Fibroblast of skin of abdomen (primary cell): ENCODE measurements around the gene UBAC1. TPM values are rescaled to one million over a fixed set of nuclear protein-coding genes. Genes with fewer than 3 reads are reported as not detected.
A peak's percentile ranks its signal among the peaks of the same experiment; 100 is the strongest.

ENCODE experiments used
- DNase-seq: peaks from one replicate; pipeline ENCODE4 v3.0.0-alpha.2; 2013
- polyA plus RNA-seq, 2 experiments: library from polyadenylated mRNA; unstranded; fragments of 120-200 nt; gene quantifications; one replicate each; pipeline ENCODE4 v1.2.1, GENCODE V29; 2013; ENCODE audit not compliant: insufficient read length in 2 of 2

Gene UBAC1
- 28.6 TPM for polyA plus RNA-seq (2013, experiment 1 of 2; ENCODE audit: insufficient read length)
- 30.6 TPM for polyA plus RNA-seq (2013, experiment 2 of 2; ENCODE audit: insufficient read length)

- peak; percentile 95 for DNase-seq
These were observed at the start of gene UBAC1 for GRCh38 chr9:135961277-135961715. Gene UBAC1, minus strand, starts transcription at chr9:135961373. Its CDS starts 211 bp downstream, at chr9:135961162.

GRCh38 chr9:136010615-136011361 is 49.6 kb upstream of the UBAC1 start:
- DNase-seq, result no peak

- DNase-seq, result no peak
These were observed 49.0 kb upstream of the UBAC1 start for GRCh38 chr9:136010176-136010575.

GRCh38 chr9:136009516-136009915 is 48.3 kb upstream of the UBAC1 start:
- DNase-seq, result no peak

DNA sequence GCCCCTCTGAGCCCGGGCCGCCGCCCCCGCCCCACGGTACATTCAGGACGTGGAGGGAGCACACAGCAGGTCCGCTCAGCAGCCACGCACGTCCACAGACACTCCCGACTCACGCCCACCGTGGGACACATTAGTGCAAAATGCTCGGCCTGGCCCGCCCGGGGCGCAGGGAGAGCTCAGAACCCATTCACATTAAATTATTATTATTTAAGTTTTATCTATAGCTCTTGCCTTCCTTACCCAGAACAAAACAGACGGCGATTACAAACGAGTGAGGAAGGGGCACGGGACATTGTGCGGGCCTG is 47.5 kb upstream of the UBAC1 start:
- DNase-seq, result no peak

DNA sequence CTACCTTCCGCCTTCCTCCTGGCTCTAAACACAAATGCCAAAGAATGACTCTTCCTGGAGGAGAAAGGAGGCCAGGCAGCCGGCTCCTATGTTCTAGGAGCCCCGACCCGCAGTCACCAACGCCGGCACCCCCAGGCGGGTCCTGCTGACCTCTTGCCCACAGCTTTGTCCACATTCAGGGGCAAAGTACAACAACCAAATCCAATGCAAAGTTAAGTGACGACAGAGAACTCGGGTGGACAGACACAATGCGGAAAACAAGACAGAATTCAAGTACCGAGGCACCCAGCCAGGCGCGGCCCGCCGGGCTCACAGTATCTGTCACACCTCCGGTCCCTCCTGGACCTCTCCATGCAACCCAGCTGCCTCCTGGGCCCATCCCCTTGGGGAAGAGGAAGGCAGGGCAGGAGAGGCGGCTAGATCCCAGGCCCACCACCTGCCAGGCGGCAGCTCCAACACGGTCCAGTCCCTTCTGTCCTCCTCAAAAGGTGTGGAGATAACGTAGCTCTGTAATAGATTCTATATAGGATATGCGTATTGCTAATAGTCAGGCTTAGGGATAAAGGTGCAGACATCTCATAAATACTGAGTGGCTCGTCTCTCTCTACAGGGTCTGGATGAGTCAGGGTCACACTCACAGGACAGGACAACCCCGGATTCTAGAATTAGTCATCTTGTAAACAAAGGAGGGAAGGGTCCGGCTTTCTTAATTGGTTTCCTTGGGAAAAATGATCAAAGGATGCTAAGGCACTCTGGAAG is 46.9 kb upstream of the UBAC1 start:
- peak; percentile 44 for DNase-seq

GRCh38 chr9:136007276-136007933 is 46.2 kb upstream of the UBAC1 start:
- DNase-seq, result no peak

GRCh38 chr9:136006169-136006568 is 45.0 kb upstream of the UBAC1 start:
- DNase-seq, result no peak

DNA sequence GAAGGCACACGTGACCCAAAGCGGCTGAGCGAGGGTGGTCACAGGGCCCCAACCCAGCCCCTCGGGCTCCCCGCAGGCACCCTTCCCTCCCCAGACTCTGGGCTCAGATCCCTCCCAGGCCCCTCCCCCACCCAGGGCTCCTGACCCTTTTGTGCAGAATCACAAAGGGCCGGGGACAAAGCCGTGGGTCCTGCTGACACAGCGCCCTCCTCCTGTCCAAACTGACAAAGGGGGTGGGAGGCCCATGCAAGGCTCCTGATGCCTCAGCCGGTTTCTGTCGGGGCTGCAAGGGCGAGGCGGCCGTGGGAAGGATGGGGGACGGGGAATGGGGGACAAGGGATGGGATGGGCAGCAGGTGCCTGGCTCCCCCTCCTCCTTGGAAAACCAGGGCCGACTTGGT is 43.5 kb upstream of the UBAC1 start:
- DNase-seq, result no peak

DNA sequence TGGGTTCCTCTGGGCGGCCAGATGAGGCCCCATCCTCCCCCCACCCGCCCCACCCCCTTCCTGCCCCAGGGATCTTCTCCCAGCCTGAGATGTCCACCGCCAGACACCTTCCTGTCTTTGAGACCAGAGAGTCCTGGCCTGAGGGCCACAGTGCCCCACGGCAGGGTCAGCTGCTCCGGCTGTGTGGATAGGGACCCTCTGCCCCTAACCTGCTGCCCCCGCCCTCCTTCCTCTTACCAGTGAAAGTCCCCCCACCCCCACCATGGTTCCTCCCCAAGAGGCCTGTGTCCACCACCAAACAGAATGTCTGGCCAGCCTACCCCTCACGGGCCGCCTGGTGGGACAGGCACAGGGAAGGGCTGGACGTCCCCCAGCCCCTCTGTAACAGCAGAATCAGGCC is 43.0 kb upstream of the UBAC1 start:
- DNase-seq, result no peak

DNA sequence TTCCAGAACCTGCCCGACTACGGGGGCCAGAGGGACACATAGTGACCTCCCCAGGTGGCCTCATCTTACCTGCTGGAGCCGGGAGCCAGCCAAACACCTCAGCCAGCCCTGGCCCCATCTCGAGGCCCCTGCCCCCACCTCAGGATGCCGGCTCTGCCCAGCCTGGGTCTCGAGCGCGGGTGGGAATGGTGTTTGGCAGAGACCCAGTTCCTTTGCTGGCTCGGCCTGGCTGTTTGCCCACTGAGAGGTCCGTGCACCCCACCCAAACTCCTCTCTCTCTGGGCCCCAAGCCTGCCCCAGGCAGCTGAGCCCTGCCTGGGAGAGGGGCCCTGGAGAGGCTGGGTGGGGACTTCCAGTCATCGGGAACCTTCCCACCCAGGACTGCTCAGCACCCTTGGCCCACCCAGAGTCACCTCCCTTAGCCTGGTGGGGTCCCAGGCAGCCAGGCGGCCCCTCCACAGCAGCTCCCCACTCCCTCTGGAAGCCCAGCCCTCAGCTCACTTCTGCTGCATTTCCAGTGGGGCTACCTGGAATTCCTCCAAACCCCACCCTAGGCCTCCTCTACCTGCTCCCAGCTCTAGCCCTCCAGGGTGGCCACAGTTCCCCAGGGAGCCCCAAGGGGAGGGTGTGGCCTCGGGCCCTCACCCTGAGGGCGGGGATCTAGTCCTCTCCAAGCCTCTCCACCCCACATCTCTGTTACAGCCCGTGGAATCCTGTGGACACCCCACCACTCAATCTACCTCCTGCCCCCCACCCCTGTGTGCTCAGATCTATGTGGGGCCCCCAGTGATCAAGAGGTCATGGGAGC is 42.4 kb upstream of the UBAC1 start:
- DNase-seq, result no peak

DNA sequence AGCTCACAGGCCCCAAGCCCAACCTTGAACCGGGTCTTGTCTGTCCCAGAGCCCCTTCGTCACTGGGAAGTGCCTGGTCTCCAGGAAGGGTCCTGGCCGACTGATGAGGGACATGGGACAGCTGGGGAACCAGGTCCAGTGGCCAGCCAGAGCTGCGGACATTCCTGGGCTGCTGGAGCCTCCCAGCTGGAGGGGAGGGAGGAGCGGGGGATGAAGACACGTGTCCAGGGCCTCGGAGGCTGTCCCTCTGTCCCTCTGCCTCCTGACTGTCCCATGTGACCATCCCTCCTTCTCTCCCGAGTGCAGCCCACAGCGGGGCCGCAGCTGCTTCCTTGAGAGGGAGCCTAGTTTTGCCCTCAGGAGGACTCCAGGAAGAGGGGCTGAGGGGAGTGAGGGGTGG is 41.7 kb upstream of the UBAC1 start:
- DNase-seq, result no peak

GRCh38 chr9:136002215-136002614 is 41.0 kb upstream of the UBAC1 start:
- DNase-seq, result no peak

DNA sequence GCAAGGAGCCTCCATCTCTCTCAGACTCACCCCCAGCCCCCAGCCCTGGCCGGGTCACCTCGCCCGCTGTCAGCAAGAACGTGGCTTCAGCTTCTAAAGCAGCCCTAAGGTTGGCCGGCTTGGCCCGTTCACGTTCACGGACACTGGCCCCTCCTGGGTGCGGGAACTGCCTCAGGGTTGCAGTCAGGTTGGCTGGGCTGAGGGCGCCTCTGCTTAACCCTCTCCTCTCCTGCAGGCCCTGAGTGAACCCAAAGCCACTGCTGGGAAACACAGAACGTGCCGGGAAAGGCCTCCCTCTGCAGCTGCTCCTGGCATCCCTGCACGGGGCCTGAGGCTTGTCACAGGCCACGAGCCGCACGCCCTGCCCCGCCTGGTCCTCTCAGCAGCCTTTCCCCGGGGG is 40.1 kb upstream of the UBAC1 start:
- DNase-seq, result no peak

GRCh38 chr9:135998410-135999071 is 37.4 kb upstream of the UBAC1 start:
- DNase-seq, result no peak

- DNase-seq, result no peak
These were observed 36.8 kb upstream of the UBAC1 start for GRCh38 chr9:135998016-135998380.

DNA sequence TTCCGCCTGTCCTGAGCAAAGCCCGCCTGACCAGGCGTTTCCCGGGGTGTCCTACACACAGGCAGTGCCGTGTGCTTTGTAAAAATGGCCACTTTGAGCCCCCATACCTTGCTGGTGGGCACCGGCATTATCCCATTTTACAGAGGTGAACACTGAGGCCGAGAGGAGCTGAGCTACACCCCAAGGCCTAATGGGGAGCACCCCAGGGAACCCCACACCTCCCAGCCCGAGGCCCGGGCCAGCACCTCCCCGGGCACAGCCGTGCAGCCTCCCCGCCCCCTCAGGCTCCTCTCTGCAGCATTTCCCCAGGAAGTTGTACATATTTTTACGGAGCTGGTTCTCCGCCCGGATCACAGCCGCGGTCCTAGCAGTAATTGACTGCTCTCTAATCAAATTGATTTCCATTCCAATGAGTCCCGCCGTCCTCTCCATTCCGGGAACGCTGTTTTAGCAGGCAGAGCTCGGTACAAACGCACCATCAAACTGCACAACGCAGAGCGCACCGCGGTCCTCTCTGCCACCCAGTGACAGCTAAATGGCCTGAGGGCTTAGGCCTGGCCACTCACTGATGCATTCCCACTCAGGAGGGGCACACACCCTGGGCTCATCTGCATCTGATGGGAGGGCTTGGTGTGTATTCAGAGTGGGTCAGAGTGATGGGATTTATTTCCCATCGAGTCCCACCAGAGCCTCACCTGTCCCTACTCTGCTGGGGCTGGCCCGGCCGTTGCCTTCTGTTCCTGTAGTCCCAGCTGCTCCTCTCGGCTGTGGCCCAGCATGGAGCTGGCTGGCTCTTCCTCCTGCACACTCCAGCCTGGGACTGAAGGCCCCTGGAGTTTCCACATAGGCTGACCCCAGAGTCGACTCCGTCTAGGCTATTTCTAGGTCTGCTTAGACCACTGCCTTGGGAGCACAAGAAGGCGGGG is 36.2 kb upstream of the UBAC1 start:
- DNase-seq, result no peak

DNA sequence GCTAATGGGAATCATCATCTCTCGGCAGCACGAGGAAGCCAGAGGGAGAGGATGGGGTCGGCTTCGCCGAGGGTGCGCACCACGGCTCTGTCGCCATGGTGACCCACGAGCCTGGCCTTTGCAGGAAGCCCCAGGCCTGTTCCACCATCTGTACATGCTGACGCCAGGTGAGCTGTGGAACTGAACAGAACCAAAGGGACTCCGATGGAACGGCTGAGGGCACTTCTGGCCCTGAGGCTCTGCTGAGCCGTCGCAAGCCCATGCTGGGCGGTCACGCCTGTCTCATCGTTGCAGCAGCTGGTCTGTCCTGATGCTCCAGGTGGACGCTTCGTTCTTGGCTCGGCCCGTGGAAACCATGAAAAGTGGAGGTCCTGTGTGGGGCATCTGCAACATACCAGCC is 34.6 kb upstream of the UBAC1 start:
- no peak for DNase-seq

GRCh38 chr9:135994501-135995192 is 33.5 kb upstream of the UBAC1 start:
- no peak for DNase-seq

GRCh38 chr9:135993765-135994500 is 32.8 kb upstream of the UBAC1 start:
- DNase-seq, result no peak
